C1 segment of cervical spinal cord (tissue), 14 donors: ENCODE results near the gene DCHS1.
A peak's percentile ranks its signal among the peaks of the same experiment; 100 is the strongest.
"Not testable (repeated sequence)": the region's sequence is repeated elsewhere in the genome, so short reads cannot be mapped to it uniquely, and the experiment has no call there.

Experiments used
- DNase-seq, 14 donors: peaks; one replicate each; lab custom pipeline; 2025; lab: John Stamatoyannopoulos, UW

DCHS1 gene, protein sequence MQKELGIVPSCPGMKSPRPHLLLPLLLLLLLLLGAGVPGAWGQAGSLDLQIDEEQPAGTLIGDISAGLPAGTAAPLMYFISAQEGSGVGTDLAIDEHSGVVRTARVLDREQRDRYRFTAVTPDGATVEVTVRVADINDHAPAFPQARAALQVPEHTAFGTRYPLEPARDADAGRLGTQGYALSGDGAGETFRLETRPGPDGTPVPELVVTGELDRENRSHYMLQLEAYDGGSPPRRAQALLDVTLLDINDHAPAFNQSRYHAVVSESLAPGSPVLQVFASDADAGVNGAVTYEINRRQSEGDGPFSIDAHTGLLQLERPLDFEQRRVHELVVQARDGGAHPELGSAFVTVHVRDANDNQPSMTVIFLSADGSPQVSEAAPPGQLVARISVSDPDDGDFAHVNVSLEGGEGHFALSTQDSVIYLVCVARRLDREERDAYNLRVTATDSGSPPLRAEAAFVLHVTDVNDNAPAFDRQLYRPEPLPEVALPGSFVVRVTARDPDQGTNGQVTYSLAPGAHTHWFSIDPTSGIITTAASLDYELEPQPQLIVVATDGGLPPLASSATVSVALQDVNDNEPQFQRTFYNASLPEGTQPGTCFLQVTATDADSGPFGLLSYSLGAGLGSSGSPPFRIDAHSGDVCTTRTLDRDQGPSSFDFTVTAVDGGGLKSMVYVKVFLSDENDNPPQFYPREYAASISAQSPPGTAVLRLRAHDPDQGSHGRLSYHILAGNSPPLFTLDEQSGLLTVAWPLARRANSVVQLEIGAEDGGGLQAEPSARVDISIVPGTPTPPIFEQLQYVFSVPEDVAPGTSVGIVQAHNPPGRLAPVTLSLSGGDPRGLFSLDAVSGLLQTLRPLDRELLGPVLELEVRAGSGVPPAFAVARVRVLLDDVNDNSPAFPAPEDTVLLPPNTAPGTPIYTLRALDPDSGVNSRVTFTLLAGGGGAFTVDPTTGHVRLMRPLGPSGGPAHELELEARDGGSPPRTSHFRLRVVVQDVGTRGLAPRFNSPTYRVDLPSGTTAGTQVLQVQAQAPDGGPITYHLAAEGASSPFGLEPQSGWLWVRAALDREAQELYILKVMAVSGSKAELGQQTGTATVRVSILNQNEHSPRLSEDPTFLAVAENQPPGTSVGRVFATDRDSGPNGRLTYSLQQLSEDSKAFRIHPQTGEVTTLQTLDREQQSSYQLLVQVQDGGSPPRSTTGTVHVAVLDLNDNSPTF (N-terminal part only)

DNA sequence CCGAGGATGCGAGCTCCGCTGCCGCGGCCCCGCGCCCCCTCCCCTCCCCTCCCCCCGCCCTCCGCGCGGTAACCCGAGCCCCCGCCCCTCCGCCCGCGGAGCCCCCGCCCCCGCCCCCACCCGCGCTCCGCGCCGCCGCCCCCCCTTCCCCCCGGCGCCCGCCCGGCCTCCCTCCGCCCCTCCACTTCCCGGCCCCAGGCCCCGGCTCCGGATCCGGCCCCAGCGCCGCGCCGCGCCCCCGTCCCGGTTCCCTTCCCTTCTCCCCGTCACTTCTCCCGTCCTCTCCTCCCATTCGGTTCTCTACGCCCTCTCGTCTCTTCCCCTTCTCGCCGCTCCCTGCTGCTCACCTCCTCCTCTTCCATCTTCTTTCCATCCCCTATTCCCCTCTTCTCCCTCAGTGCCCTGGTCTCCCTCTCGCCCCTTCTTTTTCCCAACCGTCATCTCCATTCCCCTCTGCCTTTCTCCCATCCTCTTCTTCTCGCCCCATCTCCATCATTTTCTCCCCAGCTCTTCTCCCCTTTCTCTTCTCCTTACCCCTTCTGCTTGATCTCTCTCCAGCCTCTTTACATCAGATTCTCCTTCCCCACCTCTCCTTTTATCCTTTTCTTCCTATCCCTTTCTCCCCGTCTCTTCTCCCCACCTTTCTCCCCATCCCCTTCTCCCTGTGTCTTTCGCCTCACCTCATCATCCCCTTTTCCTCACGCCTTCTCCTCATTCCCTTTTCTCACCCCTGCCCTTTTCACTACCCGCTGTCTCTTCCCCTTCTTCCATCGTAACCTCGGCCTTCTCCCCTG is at the start of gene DCHS1:
Gene DCHS1, minus strand, starts transcription at position 20 of the 794 bp plus-strand sequence. CDS start 14,196 bp downstream, outside the sequence.
- peak in 2 of 14 donors; percentile 13 to 20 for DNase-seq

DNA sequence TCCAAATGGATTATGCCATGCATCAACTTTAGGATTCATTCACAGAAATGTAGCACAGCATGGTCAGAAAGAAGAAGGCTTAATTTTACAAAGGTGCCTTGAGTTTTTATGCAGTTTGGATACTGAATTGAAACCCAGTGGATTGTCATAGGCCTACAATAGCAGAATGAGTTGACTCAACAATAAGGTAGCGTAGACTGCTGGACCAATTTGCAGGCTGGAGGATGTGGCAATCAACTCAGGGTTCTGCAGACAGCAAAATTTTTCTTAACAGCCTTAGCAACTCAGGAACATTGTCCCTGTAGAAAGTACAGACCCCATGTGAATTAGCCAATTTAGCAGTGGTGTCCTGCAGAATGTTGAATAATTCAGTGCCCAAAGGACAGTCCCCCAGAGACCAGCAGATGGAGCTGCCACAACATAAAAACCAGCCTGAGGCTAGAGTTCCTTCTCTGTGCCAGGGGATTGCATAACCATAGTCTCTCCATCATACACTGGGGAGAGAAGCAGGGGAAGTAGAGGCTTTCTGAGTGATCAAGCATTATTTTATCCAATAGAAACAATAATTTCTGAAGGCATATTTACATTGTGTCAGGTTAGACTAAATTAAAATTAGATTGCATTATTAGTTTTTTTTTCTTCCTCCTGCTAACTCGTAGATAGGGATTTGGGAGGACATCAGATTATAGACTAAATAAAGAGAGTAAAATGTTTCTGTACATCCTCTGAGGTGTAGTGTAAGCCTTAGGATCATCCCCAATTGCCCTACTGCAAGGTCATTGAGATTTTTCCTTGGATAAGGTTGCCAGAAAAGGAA is 47.8 kb upstream of the DCHS1 start:
- DNase-seq = peak in 11 of 14 donors; percentile 14 to 64 (median 47)

DNA sequence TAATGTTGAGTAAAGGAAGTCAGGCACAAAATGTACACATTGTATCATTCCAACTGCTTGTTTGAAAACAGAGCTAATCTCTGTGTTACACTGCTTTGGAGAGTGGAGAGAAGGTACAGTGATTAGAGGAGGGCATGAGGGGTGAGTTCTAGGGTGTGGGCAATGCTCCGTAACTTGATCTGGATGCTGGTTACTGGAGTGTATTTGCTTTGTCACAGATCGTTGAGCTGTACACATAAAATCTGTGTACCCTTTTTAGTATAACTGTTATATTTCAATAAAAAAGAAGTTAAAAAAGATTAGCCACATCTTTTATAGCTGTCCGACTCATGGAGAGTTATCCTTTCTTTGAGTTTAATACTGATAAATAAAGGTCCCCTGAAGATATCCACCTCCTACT is 46.3 kb upstream of the DCHS1 start:
- not testable (repeated sequence) for DNase-seq

DNA sequence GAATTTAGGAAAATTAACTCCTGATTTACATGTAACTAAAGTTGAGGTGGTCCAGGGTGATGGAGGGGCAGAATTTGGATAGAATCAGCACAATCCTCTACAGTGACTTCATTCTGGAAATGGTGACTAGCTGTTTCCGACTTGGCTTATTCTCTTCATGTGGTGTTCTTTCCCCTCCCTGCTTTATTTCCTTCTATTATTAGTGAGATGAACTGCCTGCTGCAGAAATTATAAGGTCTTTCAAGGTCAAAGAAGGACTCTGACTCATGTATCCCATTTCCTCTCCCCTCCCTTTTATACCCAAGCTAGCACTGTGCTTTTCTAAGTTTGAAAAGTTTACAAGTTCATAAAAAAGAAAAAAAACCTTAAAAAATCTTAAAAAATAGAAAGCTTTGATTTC is 39.8 kb upstream of the DCHS1 start:
- no peak for DNase-seq

DNA sequence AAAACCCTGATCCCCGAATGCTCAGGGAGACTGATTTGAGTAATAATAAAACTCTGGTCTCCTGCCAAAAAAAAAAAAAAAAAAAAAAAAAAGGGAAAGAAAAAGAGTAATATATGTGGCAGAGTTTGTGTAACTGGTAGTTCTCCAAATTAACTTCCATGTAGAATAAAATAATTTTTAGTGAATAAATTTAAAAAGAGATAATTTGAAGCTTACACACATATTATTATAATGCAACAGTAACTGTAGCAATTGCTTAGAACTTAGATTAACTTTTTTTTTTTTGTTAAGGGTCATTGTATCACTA is 38.6 kb upstream of the DCHS1 start:
- no peak for DNase-seq

DNA sequence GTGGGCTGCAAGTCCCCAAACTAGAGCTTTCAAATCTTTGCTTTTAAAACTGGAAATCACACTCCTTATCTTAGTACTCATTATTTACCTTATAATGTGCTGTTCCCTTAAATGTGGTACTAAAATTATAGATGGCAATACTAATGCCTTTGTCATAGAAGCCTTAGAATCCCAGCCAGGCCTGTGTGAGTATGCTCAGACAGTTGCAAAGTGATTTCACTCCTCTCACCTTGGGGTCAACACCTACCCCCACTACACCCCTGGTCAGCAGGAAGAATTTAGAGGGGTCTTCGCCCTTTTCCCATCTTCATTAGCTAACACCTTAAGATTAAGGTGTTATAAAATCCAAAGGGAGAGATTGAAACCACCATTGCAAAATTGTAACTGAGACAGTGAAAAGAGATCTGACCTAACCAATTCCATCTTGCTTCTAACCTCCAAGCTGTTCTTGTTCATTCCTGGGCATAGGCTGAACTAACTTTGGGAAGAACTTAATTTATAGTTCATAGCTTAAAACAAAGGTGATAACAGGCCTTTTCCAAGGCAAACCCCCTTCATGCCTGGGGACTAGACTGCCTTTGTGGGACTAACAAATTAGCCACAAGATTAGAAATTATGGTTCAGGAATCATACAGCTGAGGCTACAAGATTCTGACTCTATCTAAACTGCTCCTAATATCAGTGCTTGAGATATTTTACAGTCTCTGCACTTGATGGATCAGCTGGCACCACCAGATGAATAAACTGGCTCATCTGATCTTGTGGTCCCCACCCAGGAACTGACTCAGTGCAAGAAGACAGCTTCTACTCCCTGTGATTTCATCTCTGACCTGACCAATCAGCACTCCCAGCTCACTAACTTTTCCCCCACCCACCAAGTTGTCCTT is 38.0 kb upstream of the DCHS1 start:
- DNase-seq = no peak

DNA sequence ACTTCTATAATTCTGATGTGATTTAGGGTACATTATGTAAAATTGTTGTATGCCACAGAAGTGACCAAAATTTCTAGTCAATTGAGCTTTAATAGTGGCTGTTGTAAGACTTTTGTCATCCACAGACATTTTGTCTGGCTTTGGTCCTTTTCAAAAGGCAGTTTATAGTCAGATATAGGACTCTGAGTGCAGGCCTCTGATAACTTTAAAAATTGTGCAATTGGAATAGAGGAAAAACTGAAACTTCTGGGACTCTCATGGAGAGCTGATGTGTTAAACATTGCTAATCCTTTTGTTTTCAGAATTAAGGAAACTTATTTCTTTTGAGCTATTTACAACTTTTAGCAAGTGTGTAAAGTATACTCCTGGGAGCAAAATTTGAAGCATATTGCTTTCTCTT is 36.5 kb upstream of the DCHS1 start:
- DNase-seq = no peak

DNA sequence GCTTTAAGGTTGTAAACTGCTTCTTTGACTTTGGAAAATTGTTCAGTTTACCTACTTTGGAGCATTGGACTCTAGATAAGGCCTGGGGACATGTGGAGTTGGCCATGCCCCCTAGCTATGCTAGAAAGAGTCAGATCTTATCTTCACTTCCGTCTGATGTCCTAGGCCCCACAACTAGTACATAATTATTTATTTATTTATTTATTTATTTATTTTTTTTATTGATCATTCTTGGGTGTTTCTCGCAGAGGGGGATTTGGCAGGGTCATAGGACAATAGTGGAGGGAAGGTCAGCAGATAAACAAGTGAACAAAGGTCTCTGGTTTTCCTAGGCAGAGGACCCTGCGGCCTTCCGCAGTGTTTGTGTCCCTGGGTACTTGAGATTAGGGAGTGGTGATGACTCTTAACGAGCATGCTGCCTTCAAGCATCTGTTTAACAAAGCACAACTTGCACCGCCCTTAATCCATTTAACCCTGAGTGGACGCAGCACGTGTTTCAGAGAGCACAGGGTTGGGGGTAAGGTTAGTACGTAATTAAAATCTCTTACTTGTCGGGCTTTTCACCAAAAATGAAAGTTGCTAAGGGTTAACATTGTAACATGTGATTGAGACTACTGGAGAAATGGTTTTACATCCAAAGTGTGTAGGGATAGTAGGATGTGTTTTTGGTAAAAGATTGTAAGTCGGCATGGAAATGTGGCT is 35.0 kb upstream of the DCHS1 start:
- DNase-seq = not testable (repeated sequence)

DNA sequence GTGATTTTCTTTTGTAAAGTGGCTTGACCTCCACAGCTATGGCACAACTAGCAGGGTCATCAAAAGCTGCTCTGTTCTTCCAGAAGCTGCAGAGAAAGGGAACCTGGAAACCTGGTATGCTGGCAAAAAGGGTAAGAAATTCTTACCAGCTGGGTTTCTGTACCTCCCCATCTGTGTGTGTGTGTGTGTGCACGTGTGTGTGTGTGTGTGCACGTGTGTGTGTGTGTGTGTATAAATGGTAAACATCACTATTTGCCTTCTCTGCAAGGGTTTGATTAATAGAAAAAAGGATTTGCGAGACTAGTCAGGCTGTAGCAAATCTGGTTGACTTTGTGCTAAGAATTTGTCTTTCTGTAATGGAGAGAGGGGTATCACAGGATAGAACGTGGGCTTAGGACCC is 32.3 kb upstream of the DCHS1 start:
- DNase-seq = no peak

DNA sequence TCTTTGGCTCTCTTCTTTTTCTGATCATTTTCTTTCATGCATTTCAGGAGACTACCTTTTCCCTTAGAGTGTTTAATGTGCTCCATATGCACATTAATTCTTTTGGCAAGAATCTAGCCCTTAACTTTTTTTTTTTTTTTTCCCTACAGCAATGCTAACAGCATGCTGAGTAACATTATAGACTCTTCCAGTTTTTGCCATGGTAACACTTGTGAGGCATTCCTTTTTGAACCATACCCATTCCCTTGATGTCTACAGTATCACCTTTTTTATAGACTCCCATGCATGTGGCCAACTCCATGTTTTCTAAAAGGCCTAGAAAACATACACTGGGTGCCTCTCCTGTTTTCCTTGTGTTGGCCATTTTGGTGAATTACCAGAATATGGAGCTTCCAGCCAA is 30.4 kb upstream of the DCHS1 start:
- DNase-seq = no peak

DNA sequence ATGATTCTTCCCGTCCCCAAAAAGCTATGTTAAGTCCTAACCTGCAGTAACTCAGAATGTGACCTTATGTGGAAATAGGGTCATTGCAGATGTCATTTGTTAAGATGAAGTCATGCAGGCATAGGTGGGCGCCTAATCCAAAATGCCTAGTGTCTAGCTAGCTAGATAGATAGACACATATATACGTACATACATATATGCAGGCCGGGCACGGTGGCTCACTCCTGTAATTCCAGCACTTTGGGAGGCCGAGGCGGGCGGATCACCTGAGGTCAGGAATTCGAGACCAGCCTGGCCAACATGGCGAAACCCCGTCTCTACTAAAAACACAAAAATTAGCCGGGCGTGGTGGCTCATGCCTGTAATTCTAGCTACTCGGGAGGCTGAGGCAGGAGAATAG is 28.5 kb upstream of the DCHS1 start:
- DNase-seq = not testable (repeated sequence)

DNA sequence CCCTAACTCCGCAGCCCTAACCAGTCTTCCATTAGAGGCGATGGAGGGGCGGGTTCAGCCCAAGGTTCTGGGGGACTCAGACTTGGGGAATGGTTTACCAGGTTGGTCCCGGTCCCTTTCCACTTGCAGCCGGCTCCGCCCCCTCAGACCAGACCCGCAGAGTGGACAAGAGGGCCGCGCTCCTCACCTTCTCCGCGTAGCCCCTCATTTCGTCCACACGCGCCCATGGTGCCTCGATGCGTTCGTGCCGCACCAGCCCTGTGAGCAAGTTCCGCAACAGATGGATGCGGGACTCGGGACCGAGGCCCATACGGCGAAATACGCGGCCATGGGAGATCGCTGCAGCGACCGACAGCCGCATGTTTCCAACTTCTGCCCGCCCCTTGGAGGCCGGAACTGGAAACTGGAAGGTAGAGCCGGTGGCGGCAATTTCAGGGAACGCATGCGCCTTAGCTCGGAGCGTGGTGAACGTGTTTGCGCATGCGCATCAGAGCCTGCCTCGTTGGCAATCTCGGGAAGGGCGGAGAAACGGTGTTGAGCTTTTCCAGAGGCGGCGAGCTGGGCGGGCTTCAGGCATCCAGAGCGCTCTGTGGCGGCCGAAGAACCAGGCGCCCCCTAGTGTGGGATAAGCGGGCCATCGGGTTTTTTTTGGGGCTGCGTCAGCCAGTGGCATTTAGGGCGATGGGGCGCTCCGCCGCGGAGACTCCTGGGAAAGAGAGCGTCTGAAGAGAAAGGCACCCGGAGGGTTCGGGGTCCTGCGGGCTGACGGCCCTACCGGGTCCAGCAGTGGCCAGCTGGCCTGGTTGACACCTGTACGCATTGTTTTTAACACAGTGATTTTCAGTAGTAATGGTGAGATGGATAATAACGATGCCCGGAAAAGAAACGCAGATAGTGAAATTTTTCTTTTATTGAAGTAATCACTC is 27.6 kb upstream of the DCHS1 start, which contains the start of gene MRPL17:
Gene MRPL17, minus strand, starts transcription at position 405 of the 926 bp plus-strand sequence. Its CDS starts 44 bp downstream, at position 361.
- DNase-seq = peak; percentile 94 to 99 (median 98)

DNA sequence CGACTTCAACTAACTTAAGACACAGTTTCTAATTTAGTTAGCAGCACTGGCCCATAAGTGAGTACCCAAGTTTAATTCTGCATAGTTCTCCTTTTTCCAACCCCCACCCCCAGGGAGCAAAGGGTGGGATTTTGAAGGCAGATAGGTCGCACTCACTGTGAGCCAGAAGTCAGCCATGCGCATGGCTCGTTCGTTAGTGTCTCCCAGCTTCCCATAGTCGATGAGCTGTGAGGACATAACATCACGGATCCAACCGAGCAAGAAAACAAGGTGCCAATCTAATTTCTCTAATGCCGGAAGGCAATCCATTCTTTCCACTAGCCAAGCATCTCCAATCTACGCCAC is 27.0 kb upstream of the DCHS1 start:
- DNase-seq = peak in 2 of 14 donors; percentile 17 to 45

DNA sequence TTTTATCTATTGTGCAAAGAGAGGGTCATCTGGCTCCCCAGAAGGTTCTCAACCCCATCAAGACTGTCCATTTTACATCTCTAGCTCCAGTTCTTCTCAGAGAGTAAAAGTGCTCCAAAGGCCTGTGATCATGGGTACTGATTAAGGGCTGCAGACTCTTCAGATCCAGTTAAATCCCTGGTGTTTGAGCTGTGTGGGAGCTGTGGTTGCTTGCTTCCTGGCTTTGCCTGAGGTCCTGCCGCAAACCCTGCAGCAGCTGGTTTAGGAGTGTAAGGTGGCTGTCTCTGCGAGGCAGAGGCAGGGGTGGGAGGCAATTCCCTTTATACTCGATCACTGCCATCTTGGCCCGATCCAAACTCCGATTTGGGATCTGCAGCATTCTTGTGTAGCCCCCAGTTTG is 26.3 kb upstream of the DCHS1 start:
- DNase-seq = peak in 1 of 14 donors; percentile 3

DNA sequence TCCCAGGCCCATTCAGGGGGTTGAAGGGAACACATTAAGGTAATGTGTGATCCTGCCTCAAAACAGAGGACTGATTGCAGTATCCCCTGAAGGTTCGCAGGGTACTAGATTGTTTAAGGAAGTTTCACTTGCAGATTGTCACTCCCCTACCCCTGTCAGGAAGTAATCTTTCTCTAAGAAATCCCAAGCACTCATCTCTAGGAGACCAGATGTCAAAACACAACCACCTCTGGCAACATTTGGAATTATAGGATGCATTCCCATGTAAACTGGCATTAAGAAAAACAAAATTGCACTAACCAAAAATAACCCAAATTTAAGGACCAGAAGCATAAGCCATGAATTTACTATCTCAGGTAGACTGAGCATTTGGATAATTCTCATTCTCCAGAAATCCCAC is 25.9 kb upstream of the DCHS1 start:
- no peak for DNase-seq

DNA sequence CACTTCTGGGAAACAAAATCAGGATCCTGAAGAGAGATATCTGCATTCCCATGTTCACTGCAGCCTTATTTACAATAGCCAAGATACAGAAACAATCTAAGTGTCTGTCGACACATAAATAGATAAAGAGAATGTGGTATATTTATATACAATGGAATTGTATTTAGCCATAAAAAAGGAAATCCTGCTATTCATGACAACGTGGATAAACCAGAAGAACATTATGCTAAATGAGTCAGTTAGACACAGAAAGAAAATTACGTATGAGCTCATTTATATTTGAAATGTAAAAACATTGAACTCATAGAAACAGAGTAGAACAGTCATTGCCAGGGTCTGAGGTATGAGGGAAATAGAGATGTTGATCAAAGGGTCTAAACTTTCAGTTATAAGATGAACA is 21.4 kb upstream of the DCHS1 start:
- no peak for DNase-seq

DNA sequence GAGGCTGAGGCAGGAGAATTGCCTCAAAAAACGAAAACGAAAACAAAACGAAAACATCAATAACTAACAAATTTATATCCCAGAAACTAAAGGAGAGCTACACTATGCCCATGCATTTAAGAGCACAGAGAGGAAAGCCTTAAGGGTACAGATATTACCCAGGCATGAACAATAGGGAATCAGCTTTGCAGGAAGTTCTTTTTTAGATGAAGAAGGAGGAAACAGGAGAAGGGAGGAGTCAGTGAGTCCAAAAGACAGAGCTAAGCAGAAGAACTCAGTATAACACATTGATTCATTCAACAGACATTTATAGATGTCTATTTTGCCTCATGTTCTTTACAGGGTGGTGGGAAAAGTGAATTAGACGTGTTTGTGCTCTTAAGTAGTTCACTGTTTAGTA is 19.3 kb upstream of the DCHS1 start:
- DNase-seq = no peak

DNA sequence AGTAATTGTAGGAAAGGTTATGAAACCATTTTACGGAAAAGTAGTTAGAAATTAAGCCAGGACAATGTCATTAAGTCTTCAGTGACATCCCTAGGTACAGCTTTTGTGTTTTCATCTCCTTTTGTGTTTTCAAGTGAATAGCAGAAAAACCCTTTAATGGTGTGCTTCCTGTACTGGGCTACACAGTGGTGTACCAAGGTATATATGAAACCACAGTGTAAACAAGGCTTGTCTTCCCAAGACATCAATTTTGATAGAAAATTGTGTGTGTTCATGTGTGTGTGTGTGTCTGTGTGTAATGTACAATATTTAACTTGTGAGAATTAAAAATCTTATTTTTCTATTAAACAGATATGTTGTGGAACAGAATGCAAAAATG is 18.6 kb upstream of the DCHS1 start:
- DNase-seq = no peak
